Kidney (tissue), 14 donors: ENCODE results near the gene PPDPF. TPM values are rescaled to one million over a fixed set of nuclear protein-coding genes. Genes with fewer than 3 reads are reported as not detected.

Source experiments
- DNase-seq, 5 donors: peaks; one replicate each; pipeline ENCODE4 v3.0.0-alpha.2; 2013 to 2020
- FAIRE-seq: peaks from 2 replicates; lab custom pipeline; 2012; peaks lifted over from hg19 to GRCh38; lab: Jason Lieb, UNC
- H3K27ac ChIP-seq, 2 donors: one replicate each; pipeline ENCODE4 v1.7.0; 2013; ENCODE audit warnings: low read depth in 2 of 2, low read length in 2 of 2, inconsistent platforms in 1 of 2
- H3K27me3 ChIP-seq: one replicate; pipeline ENCODE4 v1.7.1; 2013; ENCODE audit warnings: low read length, inconsistent platforms; ENCODE audit not compliant: control insufficient read depth, insufficient read depth
- H3K36me3 ChIP-seq, 3 donors: one replicate each; pipeline versions ENCODE4 v1.7.0 to v1.7.1; 2013; ENCODE audit warnings: low read length in 3 of 3, control low read depth in 1 of 3, inconsistent platforms in 1 of 3; ENCODE audit not compliant: insufficient read depth in 3 of 3, control insufficient read depth in 2 of 3
- H3K4me1 ChIP-seq, 3 donors: one replicate each; pipeline versions ENCODE4 v1.7.0 to v1.7.1; 2013; ENCODE audit warnings: low read length in 3 of 3, inconsistent platforms in 1 of 3, low read depth in 1 of 3; ENCODE audit not compliant: control insufficient read depth in 2 of 3, insufficient read depth in 2 of 3
- H3K4me3 ChIP-seq, 3 donors: one replicate each; pipeline versions ENCODE4 v1.7.0 to v1.8.1; 2013; ENCODE audit warnings: low read length in 3 of 3, control low read depth in 1 of 3, inconsistent platforms in 1 of 3
- H3K9ac ChIP-seq, 3 donors: one replicate each; pipeline versions ENCODE4 v1.7.0 to v1.7.1; 2013; ENCODE audit warnings: low read length in 3 of 3, control low read depth in 1 of 3, inconsistent platforms in 1 of 3
- H3K9me3 ChIP-seq, 3 donors: one replicate each; pipeline versions ENCODE4 v1.7.0 to v1.7.1; 2013; ENCODE audit warnings: low read length in 3 of 3, control low read depth in 1 of 3, inconsistent platforms in 1 of 3; ENCODE audit not compliant: control insufficient read depth in 2 of 3, insufficient read depth in 1 of 3
- intact Hi-C: fragments of 100-400 bp; cut with DNase I; formaldehyde crosslinking; loops from one replicate; pipeline ENCODE4 v1.11.1; 2022
- polyA plus RNA-seq: library from polyadenylated mRNA; stranded (reverse); fragments of 350-450 nt; fragmentation: Illumina TruSeq; extraction: RNeasy Lipid Tissue Mini Kit (QIAGEN cat#74804); gene quantifications from one replicate; pipeline ENCODE4 v1.2.3, GENCODE V29; 2014; ENCODE audit warnings: low read depth, low replicate concordance; ENCODE audit not compliant: insufficient read depth
- total RNA-seq: library from RNA; stranded (reverse); fragmentation: NEBNext Ultra II Directional; extraction: Animal tissue kit (Norgen Biotek cat#: 25700); gene quantifications from one replicate; pipeline ENCODE4 v1.2.1, GENCODE V29; 2021
- TF ChIP-seq, protein P1 (sequence below): IDR thresholded peaks from 3 replicates; pipeline ENCODE4 v1.5.1; 2012; ENCODE audit warnings: mild to moderate bottlenecking, moderate library complexity, borderline replicate concordance; ENCODE audit not compliant: insufficient read depth; ENCODE audit errors: extremely low read depth
- donor health status: control.
- donor health status: control.
- donor health status: control.
- donor health status: control.
- donor health status: control.
- donor health status: DM: yes; HTN: yes; CAD: no.
- donor health status: Normal renal cell carcinoma (clear cell type).

The PPDPF gene
- total and polyA plus RNA-seq, 2 donors from 2014 or later = 578 to 961 TPM

DNA sequence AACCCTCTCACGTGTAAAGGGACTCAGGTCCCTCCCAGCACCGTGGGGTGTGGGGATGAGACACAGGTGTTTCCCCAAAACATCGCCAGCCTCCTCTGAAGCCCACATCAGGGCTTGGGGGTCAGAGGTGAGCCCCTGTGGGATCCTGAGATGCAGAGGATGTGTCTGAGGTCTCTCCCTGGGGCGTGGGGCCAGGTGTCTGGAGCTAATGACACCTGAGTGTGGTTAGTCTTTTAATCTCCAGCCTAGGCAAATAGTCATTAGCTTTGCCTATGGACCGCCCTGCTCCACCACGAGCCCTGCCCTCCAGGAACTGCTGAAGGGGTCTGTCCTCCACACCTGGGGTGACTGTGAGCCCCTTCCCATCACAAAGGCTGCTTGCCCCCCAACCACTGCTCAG, 25.2 kb downstream of the PPDPF start:
- TF ChIP-seq, protein P1, sequence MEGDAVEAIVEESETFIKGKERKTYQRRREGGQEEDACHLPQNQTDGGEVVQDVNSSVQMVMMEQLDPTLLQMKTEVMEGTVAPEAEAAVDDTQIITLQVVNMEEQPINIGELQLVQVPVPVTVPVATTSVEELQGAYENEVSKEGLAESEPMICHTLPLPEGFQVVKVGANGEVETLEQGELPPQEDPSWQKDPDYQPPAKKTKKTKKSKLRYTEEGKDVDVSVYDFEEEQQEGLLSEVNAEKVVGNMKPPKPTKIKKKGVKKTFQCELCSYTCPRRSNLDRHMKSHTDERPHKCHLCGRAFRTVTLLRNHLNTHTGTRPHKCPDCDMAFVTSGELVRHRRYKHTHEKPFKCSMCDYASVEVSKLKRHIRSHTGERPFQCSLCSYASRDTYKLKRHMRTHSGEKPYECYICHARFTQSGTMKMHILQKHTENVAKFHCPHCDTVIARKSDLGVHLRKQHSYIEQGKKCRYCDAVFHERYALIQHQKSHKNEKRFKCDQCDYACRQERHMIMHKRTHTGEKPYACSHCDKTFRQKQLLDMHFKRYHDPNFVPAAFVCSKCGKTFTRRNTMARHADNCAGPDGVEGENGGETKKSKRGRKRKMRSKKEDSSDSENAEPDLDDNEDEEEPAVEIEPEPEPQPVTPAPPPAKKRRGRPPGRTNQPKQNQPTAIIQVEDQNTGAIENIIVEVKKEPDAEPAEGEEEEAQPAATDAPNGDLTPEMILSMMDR = no peak

DNA sequence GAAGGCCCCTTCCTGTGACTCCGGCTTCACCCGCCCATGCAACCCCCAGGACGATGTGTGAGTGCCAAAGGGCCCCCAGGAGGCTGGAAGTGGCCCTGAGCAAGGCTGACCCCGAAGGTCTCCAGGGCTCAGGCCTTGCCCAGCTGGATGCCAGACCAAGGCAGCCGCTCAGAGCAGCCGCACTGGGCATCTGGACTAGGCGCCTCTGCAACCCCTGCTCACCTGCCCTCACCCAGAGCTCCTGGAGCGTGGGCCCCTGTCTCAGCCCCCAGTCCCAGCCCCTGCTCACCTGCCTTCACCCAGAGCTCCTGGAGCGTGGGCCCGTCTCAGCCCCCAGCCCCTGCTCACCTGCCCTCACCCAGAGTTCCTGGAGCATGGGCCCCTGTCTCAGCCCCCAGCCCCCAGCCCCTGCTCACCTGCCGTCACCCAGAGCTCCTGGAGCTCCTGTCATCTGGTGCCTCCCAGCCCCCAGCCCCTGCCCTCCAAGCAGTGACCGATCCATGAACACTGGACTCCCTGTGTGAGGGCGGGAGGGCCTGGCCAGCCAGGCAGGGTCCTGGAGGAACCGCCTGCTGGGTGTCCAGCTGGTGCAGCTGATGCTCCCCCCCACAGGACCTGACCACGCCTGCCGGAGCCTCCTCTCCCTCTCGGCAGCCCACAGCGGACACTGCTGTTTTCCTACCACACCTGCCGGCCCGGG, 25.8 kb downstream of the PPDPF start:
- DNase-seq (peak in 1 of 5 donors; percentile 59), FAIRE-seq (no peak)
- intact Hi-C loops = no loop called here
- no peaks in the 10 kb centered on the region for H3K9me3 ChIP-seq
- H3K27me3 ChIP-seq = no peaks in the 10 kb centered on the region
- H3K9ac ChIP-seq = no peak overlapping the region
- H3K36me3 ChIP-seq = no peaks in the 10 kb centered on the region
- no peak overlapping the region for H3K4me3 ChIP-seq
- H3K4me1 ChIP-seq = no peaks in the 10 kb centered on the region
- TF ChIP-seq, protein P1 = no peak
- no peak overlapping the region for H3K27ac ChIP-seq

More for the DNA sequence above, 25.2 kb downstream of the PPDPF start:
- Histone ChIP-seq H3K4me1 (no peaks in the 10 kb centered on the region), H3K36me3 (no peaks in the 10 kb centered on the region), H3K27me3 (no peaks in the 10 kb centered on the region), H3K27ac (no peak overlapping the region), H3K4me3 (no peak overlapping the region), H3K9me3 (no peaks in the 10 kb centered on the region), H3K9ac (no peak overlapping the region)
- intact Hi-C loops = no loop called here
- FAIRE-seq (no peak), DNase-seq (no peak)

DNA sequence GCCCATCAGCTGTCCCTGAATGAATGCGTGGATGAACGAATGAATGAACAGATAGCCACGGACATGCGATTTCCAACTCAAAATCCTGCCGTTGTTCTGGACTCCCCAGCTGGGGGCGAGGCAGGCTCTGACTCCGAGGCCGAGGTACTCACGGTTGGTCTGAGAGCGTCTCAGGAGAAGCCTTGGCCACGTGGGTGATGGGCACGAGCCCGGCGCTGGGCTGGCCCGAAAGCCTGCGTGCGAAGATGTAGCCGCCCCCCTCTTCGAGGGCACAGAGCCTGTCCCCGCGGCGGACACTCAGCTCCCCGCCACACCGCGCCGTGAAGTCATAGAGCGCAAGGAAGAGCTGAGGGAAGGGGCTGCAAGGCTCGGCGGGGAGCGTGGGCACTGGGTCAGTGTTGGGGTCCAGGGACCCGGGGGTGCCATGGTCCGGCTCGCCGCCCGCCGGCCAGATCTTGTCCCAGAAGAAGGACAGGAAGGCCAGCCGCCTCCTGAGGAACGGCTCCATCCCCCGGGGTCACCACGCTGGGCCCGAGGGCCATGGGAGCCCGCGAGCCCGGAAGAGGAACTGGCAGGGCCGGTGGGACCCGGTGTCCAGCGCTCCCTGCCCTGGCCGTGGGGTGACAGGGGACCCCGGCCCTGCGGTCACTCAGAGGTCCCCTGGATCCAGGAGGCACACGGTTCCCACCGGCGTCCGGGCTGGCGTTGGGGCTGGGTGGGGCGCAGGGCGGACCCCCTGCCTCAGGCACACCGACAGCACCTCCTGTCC, 26.6 kb downstream of the PPDPF start:
- Histone ChIP-seq H3K4me3 (no peak overlapping the region), H3K27ac (no peak overlapping the region), H3K36me3 (no peaks in the 10 kb centered on the region), H3K27me3 (no peaks in the 10 kb centered on the region), H3K4me1 (no peaks in the 10 kb centered on the region), H3K9me3 (no peaks in the 10 kb centered on the region), H3K9ac (no peak overlapping the region)
- intact Hi-C loops = no loop called here
- TF ChIP-seq, protein P1 = no peak
- DNase-seq (no peak), FAIRE-seq (no peak)
